GM12801 (cell line): ENCODE data around the gene BTBD1.

Experiments
- CTCF ChIP-seq: IDR thresholded peaks from one replicate; pipeline ENCODE4 v1.5.1; 2011; ENCODE audit warnings: control low read depth; ENCODE audit not compliant: insufficient read length; ENCODE audit errors: extremely low read depth

Gene BTBD1

DNA sequence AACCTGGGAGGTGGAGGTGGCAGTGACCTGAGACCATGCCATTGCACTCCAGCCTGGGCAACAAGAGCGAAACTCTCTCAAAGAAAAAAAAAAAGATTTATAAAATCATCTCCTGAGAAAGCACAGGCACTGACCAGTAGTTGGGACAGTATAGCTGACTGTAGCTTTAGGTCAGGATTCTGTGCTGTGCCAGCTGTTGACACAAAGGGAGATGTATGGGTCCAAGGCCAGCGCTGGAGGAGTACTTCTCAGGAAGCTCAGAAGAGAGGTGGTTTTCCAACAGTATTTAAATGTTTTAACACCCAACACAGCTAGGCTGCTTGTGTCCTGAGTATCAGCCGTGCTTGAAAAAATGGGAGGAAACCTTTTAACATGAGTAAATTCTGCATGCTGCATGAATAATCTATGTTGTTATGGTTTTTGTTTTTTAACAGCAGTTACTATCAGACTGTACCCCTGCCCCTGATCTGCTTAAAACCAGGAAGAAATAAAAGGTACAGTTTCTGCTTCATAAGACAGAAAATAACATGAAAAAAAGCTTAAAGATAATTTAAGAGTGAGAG lies 74.5 kb downstream of the BTBD1 start:
- TF ChIP-seq CTCF, result no peak

GRCh38 chr15:82986442-82986780 lies 80.6 kb downstream of the BTBD1 start:
- no peak for TF ChIP-seq CTCF

DNA sequence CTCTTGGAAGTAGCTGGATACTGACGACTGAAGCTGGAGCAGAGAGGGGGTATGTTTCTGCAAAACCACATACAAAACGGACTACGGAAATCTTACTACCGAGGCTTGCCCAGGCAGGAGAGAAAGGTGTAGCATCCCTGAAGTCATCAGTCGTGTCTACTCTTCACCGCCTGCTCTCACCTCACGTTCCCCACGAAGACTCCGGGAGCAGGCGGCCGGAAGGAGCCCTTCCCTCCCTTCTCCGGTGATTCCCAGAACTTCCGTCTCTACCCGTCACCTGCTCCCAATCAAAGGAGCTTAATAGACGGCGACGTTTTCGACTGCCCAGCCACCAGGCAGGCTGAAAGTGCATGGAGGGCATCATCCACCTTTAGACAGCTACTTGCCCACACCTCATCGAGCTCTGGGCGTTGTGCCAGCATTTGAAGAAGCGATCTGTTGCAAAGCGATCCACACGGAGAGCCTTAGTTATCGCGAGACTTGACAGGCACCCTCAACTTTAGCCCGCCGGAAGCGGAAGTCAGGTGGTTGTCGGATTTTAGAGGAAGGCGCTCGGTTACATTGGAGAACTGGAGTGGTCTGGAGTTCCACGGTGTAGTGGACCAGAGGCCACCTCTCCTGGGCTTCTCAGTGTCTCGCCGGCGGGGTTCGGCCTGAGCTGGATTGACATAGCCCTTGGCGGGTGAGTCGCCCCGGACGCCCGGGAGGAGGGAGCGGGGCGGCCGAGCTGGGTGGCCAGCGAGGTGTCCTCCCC lies 81.2 kb downstream of the BTBD1 start, which contains the start of gene RAMAC:
Gene RAMAC, plus strand, starts transcription at position 523 of the 754 bp plus-strand sequence. CDS start 2,809 bp downstream, outside the sequence.
- TF ChIP-seq CTCF, result no peak

DNA sequence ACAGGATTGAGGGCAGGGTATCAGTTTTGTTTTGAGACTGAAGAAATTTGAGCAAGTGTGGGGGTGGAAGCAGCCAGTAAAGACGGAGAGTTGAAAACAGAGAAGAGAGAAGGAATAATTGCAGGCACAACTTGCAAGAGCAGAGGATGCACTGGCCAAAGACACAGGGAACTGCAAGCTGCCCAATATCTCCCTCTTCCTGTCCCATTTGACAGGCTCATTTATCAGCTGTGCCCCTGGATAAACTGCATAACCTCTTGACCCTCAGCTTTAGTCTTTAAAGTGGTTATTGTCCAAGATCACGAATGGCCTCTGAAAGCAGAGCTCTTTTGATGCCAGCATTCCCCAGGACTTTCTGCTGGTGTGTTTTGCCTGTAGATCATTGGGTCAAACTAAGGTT lies 86.1 kb downstream of the BTBD1 start:
- no peak for TF ChIP-seq CTCF

- no peak for TF ChIP-seq CTCF
Observed at GRCh38 chr15:82979726-82980125, 87.3 kb downstream of the BTBD1 start.

DNA sequence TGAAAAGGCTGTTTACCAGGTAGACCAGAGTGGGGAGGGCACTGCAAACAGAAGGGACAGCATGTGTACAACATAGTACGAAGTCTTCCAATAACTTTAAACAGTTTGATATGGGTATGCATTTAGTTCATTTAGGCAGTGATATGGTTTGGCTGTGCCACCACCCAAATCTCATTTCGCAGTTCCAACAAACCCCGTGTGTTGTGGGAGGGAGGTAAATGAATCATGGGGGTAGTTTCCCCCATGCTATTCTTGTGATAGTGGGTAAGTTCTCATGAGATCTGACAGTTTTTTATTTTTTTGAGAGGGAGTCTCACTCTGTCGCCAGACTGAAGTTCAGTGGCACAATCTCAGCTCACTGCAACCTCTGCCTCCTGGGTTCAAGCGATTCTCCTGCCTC lies 88.6 kb downstream of the BTBD1 start:
- TF ChIP-seq CTCF, result no peak

GRCh38 chr15:82977076-82977475 lies 90.0 kb downstream of the BTBD1 start:
- no peak for TF ChIP-seq CTCF

GRCh38 chr15:82972990-82973389 lies 94.1 kb downstream of the BTBD1 start:
- TF ChIP-seq CTCF, result no peak
